ENCODE results near the gene AUTS2.

GRCh38 chr7:70787286-70787685 lies 1189.0 kb downstream of the AUTS2 start:
- TF ChIP-seq CTCF (IDR thresholded peaks at IDR 0.05) (no peak), POLR2AphosphoS5 (IDR thresholded peaks at IDR 0.05; ENCODE audit: low read depth, low read length) (no peak), SIN3A (IDR thresholded peaks at IDR 0.05; ENCODE audit: borderline replicate concordance, insufficient read depth, low read depth, low read length) (no peak)
- TF ChIP-seq, protein P1, sequence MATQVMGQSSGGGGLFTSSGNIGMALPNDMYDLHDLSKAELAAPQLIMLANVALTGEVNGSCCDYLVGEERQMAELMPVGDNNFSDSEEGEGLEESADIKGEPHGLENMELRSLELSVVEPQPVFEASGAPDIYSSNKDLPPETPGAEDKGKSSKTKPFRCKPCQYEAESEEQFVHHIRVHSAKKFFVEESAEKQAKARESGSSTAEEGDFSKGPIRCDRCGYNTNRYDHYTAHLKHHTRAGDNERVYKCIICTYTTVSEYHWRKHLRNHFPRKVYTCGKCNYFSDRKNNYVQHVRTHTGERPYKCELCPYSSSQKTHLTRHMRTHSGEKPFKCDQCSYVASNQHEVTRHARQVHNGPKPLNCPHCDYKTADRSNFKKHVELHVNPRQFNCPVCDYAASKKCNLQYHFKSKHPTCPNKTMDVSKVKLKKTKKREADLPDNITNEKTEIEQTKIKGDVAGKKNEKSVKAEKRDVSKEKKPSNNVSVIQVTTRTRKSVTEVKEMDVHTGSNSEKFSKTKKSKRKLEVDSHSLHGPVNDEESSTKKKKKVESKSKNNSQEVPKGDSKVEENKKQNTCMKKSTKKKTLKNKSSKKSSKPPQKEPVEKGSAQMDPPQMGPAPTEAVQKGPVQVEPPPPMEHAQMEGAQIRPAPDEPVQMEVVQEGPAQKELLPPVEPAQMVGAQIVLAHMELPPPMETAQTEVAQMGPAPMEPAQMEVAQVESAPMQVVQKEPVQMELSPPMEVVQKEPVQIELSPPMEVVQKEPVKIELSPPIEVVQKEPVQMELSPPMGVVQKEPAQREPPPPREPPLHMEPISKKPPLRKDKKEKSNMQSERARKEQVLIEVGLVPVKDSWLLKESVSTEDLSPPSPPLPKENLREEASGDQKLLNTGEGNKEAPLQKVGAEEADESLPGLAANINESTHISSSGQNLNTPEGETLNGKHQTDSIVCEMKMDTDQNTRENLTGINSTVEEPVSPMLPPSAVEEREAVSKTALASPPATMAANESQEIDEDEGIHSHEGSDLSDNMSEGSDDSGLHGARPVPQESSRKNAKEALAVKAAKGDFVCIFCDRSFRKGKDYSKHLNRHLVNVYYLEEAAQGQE (IDR thresholded peaks at IDR 0.05; ENCODE audit: insufficient read depth in 1 of 2, low read depth in 2 of 2, low read length in 1 of 2) = no peak

Data from Panc1 (cell line).